Rectal smooth muscle tissue (tissue), 1 donor: ENCODE data around the gene COL4A1.
A peak's percentile ranks its signal among the peaks of the same experiment; 100 is the strongest.

Source experiments
- H3K27ac ChIP-seq: one replicate; pipeline ENCODE4 v1.7.0; 2013; ENCODE audit warnings: low read depth, low read length, inconsistent platforms
- H3K27me3 ChIP-seq: one replicate; pipeline ENCODE4 v1.7.0; 2013; ENCODE audit warnings: low read length; ENCODE audit not compliant: control insufficient read depth, insufficient read depth
- H3K36me3 ChIP-seq: one replicate; pipeline ENCODE4 v1.7.0; 2013; ENCODE audit warnings: low read length; ENCODE audit not compliant: control insufficient read depth, insufficient read depth
- H3K4me1 ChIP-seq: one replicate; pipeline ENCODE4 v1.7.0; 2013; ENCODE audit warnings: low read length; ENCODE audit not compliant: control insufficient read depth, insufficient read depth
- H3K4me3 ChIP-seq: one replicate; pipeline ENCODE4 v1.7.0; 2013; ENCODE audit warnings: low read length
- H3K9ac ChIP-seq: one replicate; pipeline ENCODE4 v1.7.0; 2013; ENCODE audit warnings: low read length

COL4A1 gene

DNA sequence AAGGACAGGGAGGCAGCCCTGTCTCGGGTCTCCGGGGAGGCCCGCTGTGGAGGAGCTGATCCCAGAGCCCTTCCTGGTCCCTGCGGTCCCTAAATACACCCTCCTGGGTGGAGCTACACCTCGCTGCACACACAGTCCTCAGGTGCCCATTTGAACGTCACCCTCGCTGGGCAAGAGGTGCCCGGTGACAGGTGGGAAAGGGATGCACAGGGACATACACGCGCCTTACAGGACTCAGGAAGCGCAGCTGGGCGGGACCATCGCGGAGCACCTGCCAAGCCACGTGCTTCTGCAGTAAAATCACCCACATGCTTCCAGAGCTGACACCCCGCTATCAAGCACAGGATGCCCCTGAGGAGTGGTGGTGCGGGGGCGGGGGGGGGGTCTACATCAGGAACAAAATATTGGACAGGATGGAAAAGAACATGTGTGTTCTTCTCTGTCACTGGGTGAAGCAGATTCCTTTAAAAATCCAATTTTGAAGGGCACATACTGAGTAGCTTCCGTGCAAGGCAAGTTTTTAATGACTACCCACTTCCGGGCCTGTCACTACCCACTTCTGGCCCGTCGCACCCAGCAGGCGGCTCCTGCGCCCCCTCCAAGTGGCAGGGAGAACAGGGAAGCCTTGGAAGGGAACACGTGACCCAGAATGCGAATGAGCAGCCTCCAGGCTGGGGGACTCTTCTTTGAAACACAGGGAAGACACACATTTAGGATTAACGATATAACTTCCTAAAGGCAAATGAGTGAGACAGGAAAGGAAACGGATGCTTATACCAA, 78.9 kb downstream of the COL4A1 start:
- Histone ChIP-seq H3K27ac (no peak overlapping the region), H3K4me3 (no peak overlapping the region), H3K9ac (no peak overlapping the region), H3K27me3 (no peaks in the 10 kb centered on the region), H3K36me3 (no peaks in the 10 kb centered on the region), H3K4me1 (peaks cover 15% of the 10 kb centered on the region)

- Histone ChIP-seq H3K36me3 (no peaks in the 10 kb centered on the region), H3K4me3 (no peak overlapping the region), H3K9ac (no peak overlapping the region), H3K27me3 (no peaks in the 10 kb centered on the region), H3K27ac (no peak overlapping the region), H3K4me1 (peaks cover 9% of the 10 kb centered on the region)
Measured at GRCh38 chr13:110227416-110227815, 79.5 kb downstream of the COL4A1 start.

DNA sequence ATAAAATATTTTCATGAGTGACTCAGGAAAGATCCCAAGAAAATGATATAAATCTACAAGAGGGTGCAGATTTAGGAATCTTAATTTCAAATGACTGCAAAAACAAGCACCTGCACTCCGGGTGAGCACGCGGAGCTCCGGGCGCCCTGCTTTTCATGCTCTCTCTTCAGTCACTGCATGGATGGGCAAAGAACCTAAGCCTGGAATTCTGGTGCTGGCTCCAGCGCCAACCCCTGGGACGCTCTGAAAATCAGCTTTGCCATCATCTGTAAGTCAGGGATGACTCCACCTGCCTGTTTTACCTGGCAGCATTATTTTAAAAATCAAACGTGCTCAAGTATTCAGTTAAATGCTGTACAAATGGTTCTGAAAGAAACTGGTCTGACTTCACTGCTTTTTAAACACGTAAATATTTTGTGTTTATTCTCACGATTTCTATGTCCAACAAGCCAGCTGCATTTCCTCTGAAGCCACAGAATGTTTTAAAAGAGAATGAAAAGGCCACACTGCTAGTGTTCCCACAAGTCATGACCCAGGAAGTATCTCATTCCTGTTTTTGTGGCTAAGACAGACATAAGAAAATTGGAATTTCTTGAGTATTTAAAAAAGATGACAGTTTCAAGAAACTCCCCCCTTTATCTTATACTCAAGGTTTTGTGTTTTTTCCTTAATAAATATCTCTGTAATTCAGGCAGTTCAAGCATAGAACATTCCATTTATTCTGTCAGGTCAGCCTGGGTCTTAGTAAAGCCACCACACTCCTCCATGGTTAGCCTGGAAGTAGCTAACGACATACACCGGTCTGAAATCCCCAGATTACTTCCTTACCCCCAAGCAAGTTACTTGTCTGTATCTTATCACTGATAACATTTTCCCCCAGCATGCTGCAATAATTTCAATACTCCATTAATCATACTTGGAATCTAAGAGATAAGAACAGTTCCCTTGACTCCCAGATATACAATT, 81.1 kb downstream of the COL4A1 start:
- Histone ChIP-seq H3K27ac (peak overlapping the region; percentile 23), H3K9ac (no peak overlapping the region), H3K36me3 (no peaks in the 10 kb centered on the region), H3K4me3 (no peak overlapping the region), H3K27me3 (no peaks in the 10 kb centered on the region), H3K4me1 (peaks cover 18% of the 10 kb centered on the region)

- H3K36me3 ChIP-seq = no peaks in the 10 kb centered on the region
- H3K4me1 ChIP-seq = peaks cover 19% of the 10 kb centered on the region
- no peaks in the 10 kb centered on the region for H3K27me3 ChIP-seq
- H3K27ac ChIP-seq = no peak overlapping the region
- H3K4me3 ChIP-seq = no peak overlapping the region
- H3K9ac ChIP-seq = no peak overlapping the region
Measured at GRCh38 chr13:110225003-110225402, 82.0 kb downstream of the COL4A1 start.

- no peak overlapping the region for H3K9ac ChIP-seq
- no peaks in the 10 kb centered on the region for H3K27me3 ChIP-seq
- H3K4me3 ChIP-seq = no peak overlapping the region
- peaks cover 19% of the 10 kb centered on the region for H3K4me1 ChIP-seq
- H3K36me3 ChIP-seq = no peaks in the 10 kb centered on the region
- H3K27ac ChIP-seq = no peak overlapping the region
Measured at GRCh38 chr13:110224519-110224918, 82.4 kb downstream of the COL4A1 start.

GRCh38 chr13:110221406-110222117, 85.4 kb downstream of the COL4A1 start:
- H3K4me1 ChIP-seq = peaks cover 35% of the 10 kb centered on the region
- peak overlapping the region; percentile 88 for H3K27ac ChIP-seq
- H3K36me3 ChIP-seq = no peaks in the 10 kb centered on the region
- no peak overlapping the region for H3K9ac ChIP-seq
- no peaks in the 10 kb centered on the region for H3K27me3 ChIP-seq
- H3K4me3 ChIP-seq = peak overlapping the region; percentile 9

DNA sequence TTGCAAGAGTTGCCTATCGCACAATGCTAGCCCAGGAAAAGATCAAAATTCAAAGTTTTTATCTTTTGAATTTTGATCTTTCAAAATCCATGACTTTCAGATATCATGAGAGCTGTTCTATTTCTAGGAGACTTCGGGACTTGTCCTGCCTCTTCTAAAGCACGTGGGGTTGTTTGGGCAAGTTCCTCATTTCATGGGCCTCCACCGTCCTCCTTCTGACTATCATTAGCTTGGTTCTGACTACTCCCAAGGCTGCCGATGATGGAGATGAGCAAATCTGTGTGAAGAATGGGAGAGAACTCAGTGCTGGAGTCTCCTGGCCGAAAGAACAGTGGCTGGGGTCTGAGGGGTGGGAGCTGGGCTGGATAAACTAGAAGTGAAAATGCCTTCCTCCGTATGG, 86.5 kb downstream of the COL4A1 start:
- no peak overlapping the region for H3K9ac ChIP-seq
- no peaks in the 10 kb centered on the region for H3K27me3 ChIP-seq
- H3K27ac ChIP-seq = peak overlapping the region; percentile 88

GRCh38 chr13:110218581-110219201, 88.3 kb downstream of the COL4A1 start:
- Histone ChIP-seq H3K9ac (no peak overlapping the region), H3K27ac (peak overlapping the region; percentile 4), H3K27me3 (no peaks in the 10 kb centered on the region), H3K4me1 (peaks cover 46% of the 10 kb centered on the region), H3K36me3 (no peaks in the 10 kb centered on the region), H3K4me3 (no peak overlapping the region)

More for the DNA sequence above, 86.5 kb downstream of the COL4A1 start:
- H3K36me3 ChIP-seq = no peaks in the 10 kb centered on the region
- peaks cover 40% of the 10 kb centered on the region for H3K4me1 ChIP-seq
- no peak overlapping the region for H3K4me3 ChIP-seq

DNA sequence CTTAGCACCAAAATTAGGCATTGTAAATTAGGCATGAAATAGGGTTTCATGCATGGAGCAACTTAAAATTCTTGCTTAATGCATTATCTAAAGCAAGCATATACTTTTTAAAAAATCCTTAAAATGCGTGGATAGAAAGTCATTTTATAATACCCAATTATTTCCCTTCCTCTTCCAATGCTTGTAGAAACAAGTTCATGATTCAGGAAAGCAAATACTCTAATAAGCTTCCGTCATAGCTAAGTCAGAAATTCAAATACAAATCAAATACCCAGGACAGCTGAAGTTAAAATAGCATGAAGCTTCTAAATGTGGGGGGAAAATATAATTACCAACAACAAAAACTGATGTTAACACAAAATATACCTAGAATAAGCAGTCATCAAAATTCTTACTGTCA, 89.1 kb downstream of the COL4A1 start:
- Histone ChIP-seq H3K27me3 (no peaks in the 10 kb centered on the region), H3K27ac (no peak overlapping the region), H3K4me1 (peaks cover 46% of the 10 kb centered on the region), H3K4me3 (no peak overlapping the region), H3K36me3 (no peaks in the 10 kb centered on the region), H3K9ac (no peak overlapping the region)

DNA sequence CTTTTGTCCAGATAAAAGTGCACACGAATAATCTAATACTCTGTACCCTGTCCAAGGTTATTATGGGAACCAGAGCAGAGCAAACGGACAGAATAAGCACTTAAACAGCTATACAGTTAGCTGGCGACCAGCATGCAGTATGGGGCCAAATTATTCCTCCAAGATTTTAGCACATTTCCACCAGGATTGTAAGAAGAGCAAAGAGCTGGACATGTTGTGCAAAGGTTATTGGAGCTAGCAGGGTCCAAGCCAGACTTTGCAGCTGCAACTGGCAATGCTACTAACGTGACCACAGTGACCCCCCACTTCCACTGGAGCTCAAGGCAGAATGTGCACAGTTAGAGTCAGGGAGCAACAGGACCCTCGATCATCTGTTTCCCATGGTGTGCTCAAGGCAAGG, 89.9 kb downstream of the COL4A1 start:
- Histone ChIP-seq H3K9ac (no peak overlapping the region), H3K4me1 (peaks cover 45% of the 10 kb centered on the region), H3K27me3 (no peaks in the 10 kb centered on the region), H3K4me3 (no peak overlapping the region), H3K36me3 (peaks cover 3% of the 10 kb centered on the region), H3K27ac (peak overlapping the region; percentile 59)

GRCh38 chr13:110216398-110217041, 90.4 kb downstream of the COL4A1 start:
- H3K4me1 ChIP-seq = peaks cover 40% of the 10 kb centered on the region
- H3K4me3 ChIP-seq = no peak overlapping the region
- H3K27me3 ChIP-seq = no peaks in the 10 kb centered on the region
- H3K9ac ChIP-seq = no peak overlapping the region
- H3K36me3 ChIP-seq = peaks cover 5% of the 10 kb centered on the region
- H3K27ac ChIP-seq = peak overlapping the region; percentile 59
